Osteoblast (primary cell): ENCODE measurements around the gene GRP. TPM values are rescaled to one million over a fixed set of nuclear protein-coding genes. Genes with fewer than 3 reads are reported as not detected.

Source experiments
- DNase-seq: peaks from one replicate; pipeline ENCODE4 v3.0.0; 2011; ENCODE audit warnings: low spot score, mixed read lengths; ENCODE audit not compliant: insufficient read length; ENCODE audit errors: missing footprints
- H2AFZ ChIP-seq: 2 replicates; pipeline ENCODE4 v1.6.0; 2011; ENCODE audit warnings: mild to moderate bottlenecking, low read length
- H3K27ac ChIP-seq: 2 replicates; pipeline ENCODE4 v1.5.1; 2011; ENCODE audit warnings: mild to moderate bottlenecking, low read depth, low read length, moderate library complexity
- H3K27me3 ChIP-seq: 2 replicates; pipeline ENCODE4 v1.6.0; 2012; ENCODE audit warnings: mild to moderate bottlenecking, control low read depth, inconsistent platforms, low read length, moderate library complexity; ENCODE audit not compliant: insufficient read depth
- H3K36me3 ChIP-seq: 2 replicates; pipeline ENCODE4 v1.5.1; 2011; ENCODE audit warnings: mild to moderate bottlenecking, low read length, control low read depth, moderate library complexity; ENCODE audit not compliant: insufficient read depth
- H3K4me1 ChIP-seq: 2 replicates; pipeline ENCODE4 v1.5.1; 2011; ENCODE audit warnings: mild to moderate bottlenecking, low read length, control low read depth, moderate library complexity; ENCODE audit not compliant: insufficient read depth
- H3K4me2 ChIP-seq: 2 replicates; pipeline ENCODE4 v1.6.0; 2011; ENCODE audit warnings: mild to moderate bottlenecking, low read length; ENCODE audit not compliant: insufficient read depth
- H3K4me3 ChIP-seq: fragments of 200-600 bp; sonication (generic); 3 replicates; pipeline ENCODE4 v1.5.1; 2012; ENCODE audit warnings: mild to moderate bottlenecking, low read length, inconsistent platforms; ENCODE audit not compliant: insufficient read depth
- H3K79me2 ChIP-seq: 2 replicates; pipeline ENCODE4 v1.6.0; 2012; ENCODE audit warnings: mild to moderate bottlenecking, low read length, control low read depth, inconsistent platforms; ENCODE audit not compliant: insufficient read depth
- H3K9me3 ChIP-seq: 2 replicates; pipeline ENCODE4 v1.5.1; 2011; ENCODE audit warnings: low read depth, low read length, control low read depth
- H4K20me1 ChIP-seq: 2 replicates; pipeline ENCODE4 v1.6.0; 2012; ENCODE audit warnings: mild to moderate bottlenecking, low read length, control low read depth; ENCODE audit not compliant: insufficient read depth
- total RNA-seq: library from RNA; depleted of rRNA; stranded (reverse); fragments of >200 nt; gene quantifications from 2 replicates; pipeline ENCODE4 v1.2.3, GENCODE V29; 2012
- TF ChIP-seq, protein P1 (sequence below): IDR thresholded peaks from 2 replicates; pipeline ENCODE4 v1.5.1; 2011; ENCODE audit warnings: mild to moderate bottlenecking, low read depth, low read length, moderate library complexity; ENCODE audit errors: extremely low read depth

GRP gene
- total RNA-seq, 1 donor: not detected

DNA sequence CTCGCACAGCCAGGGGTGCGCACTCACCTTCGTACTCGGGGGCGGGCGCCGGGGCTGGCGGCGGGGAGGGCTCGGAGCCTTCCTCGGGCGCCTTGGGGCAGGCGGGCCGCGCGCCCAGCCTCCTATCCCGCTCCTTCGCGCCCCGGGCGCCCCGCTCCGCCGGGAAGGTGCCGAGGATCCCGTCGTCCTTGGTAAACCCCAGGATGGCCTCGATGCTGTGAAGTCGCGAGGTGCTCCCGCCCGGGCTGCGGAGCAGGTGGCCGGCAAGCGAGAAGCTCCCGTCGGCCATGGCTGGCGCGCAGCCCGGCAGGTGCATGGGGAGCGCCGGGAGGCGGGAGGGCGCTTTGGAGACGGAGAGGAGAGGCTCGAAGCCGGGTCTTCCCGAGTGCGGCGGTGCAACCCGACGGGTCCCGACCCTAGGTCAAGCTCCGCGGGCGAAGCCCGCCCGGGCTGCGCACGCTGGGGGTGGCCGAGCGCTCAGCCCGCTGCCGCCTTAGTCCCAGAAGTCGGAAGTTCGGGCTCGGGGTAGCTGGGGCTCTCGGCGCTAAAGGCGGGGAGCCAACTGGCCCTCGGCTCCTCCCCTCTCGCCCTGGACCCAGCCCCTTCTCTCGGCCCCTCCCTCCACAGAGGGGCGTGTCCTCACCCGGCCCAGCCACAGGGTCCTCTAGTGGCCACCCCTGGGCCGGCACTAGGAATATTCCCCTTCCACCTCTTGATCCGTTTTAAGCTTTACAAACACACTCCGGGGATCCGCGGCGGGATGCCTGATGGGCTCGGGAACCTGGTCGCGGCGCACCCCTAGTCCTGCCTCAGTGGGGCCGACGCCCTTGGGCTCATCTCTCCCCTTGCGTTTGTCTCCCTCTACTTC lies 53.2 kb downstream of the GRP start, which contains the start of gene RAX:
RAX (minus strand) TSS at position 564 of the 868 bp plus-strand sequence; CDS start at position 316, 248 bp downstream.
- Histone ChIP-seq H4K20me1 (no peaks in the 10 kb centered on the region), H3K79me2 (no peaks in the 10 kb centered on the region), H3K36me3 (no peaks in the 10 kb centered on the region), H2AFZ (no peak within 1 kb of the TSS), H3K27me3 (peaks cover 98% of the 10 kb centered on the region), H3K4me3 (peak within 1 kb of the TSS; percentile 45), H3K9me3 (peaks cover 4% of the 10 kb centered on the region), H3K27ac (no peak within 1 kb of the TSS), H3K4me1 (no peaks in the 10 kb centered on the region), H3K4me2 (peak within 1 kb of the TSS; percentile 28)
- peak; percentile 93 for DNase-seq
- TF ChIP-seq, protein P1, sequence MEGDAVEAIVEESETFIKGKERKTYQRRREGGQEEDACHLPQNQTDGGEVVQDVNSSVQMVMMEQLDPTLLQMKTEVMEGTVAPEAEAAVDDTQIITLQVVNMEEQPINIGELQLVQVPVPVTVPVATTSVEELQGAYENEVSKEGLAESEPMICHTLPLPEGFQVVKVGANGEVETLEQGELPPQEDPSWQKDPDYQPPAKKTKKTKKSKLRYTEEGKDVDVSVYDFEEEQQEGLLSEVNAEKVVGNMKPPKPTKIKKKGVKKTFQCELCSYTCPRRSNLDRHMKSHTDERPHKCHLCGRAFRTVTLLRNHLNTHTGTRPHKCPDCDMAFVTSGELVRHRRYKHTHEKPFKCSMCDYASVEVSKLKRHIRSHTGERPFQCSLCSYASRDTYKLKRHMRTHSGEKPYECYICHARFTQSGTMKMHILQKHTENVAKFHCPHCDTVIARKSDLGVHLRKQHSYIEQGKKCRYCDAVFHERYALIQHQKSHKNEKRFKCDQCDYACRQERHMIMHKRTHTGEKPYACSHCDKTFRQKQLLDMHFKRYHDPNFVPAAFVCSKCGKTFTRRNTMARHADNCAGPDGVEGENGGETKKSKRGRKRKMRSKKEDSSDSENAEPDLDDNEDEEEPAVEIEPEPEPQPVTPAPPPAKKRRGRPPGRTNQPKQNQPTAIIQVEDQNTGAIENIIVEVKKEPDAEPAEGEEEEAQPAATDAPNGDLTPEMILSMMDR: no peak

DNA sequence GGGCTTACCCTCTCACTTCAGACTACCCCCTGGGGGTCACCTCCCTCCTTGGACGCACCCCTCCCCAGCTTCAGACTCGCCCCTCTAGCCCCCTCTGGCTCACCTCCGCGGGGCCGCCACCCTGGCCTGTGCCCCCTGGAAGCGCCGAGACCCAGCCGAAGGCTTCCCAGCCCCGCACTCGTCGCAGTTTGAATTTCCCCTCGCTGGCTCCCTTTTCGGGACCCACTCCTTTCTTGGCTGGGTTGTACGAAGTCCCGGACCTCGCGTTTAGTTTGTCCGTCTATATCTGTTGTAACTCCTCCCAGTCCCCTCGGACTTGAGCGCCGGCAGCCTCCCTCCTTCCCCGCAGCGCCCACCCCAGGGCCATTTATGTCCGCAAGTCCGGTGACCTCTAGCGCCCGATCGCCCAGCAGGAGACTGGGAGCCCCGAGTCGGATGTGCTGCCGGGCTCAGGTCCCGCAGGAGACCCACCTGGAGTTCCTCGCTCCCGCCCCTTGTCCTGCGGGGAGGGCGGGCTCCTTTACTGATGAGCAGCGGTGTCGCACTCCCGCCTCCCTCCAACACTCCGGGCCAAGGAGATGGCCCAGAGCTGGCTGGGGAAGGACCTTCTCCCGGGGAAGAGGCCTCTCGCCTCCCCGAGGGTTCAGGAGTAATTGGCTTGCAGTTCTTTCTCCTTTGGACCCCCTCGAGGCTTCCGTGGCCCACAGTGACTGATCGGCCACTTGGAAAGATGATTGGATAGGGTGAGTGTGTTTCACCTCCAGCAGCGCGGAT lies 54.0 kb downstream of the GRP start:
- Histone ChIP-seq H3K4me1 (no peaks in the 10 kb centered on the region), H3K4me3 (no peak overlapping the region), H4K20me1 (no peaks in the 10 kb centered on the region), H3K4me2 (no peak overlapping the region), H3K27ac (no peak overlapping the region), H3K27me3 (peaks cover 98% of the 10 kb centered on the region), H3K36me3 (no peaks in the 10 kb centered on the region), H2AFZ (no peak overlapping the region), H3K79me2 (no peaks in the 10 kb centered on the region), H3K9me3 (peaks cover 4% of the 10 kb centered on the region)
- DNase-seq: peak; percentile 71
- TF ChIP-seq, protein P1: no peak

DNA sequence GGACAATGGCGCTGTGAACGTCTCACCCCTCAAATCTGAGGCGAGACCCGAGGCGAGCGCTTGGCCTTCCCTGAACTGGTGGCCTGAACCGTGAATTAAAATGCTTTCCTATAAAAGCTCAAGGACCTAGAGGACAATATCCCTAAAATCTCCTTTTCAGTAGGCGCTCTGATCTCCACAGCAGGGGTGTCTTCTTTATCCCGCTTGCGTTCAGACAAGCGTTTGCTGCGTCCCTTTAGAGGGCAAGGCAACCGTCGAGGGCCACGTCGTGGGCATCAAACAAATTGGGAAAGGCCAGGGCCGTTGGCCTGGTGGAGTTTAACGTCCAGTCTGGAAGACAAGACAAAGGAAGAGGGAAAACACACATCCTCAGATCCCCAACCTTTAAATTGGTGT lies 54.6 kb downstream of the GRP start:
- Histone ChIP-seq H3K4me3 (no peak overlapping the region), H2AFZ (no peak overlapping the region), H3K79me2 (no peaks in the 10 kb centered on the region), H3K4me2 (no peak overlapping the region), H3K4me1 (no peaks in the 10 kb centered on the region), H3K27ac (no peak overlapping the region), H3K9me3 (peaks cover 4% of the 10 kb centered on the region), H3K27me3 (peaks cover 99% of the 10 kb centered on the region), H4K20me1 (no peaks in the 10 kb centered on the region), H3K36me3 (no peaks in the 10 kb centered on the region)
- DNase-seq: peak; percentile 59
- TF ChIP-seq, protein P1: no peak
